HG02938 (cell line): ENCODE results near the gene ADD2.
"Not testable (repeated sequence)": the region's sequence is repeated elsewhere in the genome, so short reads cannot be mapped to it uniquely, and the experiment has no call there.

Experiments
- ATAC-seq: cut with Tn5 transposase; IDR thresholded peaks from one replicate; pipeline ENCODE4 v1.9.1; 2021; ENCODE audit warnings: mild to moderate bottlenecking, moderate library complexity; ENCODE audit not compliant: unreplicated experiment

The ADD2 gene

DNA sequence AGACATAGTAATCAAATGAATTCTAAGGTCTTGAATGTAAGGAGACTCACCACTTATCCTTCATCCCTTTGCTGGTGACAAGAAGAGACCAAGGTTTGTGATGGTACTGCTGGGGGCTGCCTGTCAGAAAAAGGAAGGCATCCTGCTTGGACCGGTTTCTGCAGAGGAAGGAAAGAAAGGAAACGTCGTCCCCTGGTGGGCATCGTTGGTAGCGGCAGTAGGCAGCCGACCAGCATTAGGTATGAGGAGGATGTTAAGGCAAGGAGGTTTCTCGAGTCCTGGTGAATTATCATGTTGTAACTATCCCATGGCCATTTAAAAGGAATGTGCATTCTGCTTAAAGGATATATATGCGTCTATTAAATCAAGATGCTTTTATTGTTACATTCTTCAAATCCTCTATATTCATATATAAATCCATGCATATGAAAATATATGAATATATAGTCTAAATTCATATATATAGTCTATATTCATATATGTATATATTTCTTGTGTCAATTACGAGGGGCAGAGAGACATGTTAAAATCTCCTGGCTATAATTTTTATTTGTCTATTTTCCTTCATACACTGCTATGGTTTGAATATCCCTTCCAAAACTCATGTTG lies 120.0 kb downstream of the ADD2 start:
- ATAC-seq: peak; percentile 67

DNA sequence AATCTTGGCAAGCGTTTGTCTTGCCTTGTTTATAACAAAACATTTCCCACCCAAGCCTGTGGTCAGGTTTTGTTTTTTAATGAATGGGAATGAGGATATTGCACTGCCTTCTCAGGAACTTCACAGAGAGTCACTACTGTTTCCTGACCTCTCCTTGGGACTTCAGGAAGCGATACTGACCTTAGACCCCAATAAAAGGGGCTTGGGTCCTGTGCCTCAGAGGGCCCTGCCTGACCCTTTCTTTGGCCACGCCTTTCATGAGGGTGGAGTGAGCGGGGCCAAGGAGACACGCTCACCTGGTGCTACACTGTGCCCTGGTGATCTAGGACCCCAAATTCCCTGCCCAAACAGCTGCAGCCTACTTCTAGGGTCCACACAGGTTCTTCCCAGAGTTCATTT lies 121.6 kb downstream of the ADD2 start:
- ATAC-seq: no peak

DNA sequence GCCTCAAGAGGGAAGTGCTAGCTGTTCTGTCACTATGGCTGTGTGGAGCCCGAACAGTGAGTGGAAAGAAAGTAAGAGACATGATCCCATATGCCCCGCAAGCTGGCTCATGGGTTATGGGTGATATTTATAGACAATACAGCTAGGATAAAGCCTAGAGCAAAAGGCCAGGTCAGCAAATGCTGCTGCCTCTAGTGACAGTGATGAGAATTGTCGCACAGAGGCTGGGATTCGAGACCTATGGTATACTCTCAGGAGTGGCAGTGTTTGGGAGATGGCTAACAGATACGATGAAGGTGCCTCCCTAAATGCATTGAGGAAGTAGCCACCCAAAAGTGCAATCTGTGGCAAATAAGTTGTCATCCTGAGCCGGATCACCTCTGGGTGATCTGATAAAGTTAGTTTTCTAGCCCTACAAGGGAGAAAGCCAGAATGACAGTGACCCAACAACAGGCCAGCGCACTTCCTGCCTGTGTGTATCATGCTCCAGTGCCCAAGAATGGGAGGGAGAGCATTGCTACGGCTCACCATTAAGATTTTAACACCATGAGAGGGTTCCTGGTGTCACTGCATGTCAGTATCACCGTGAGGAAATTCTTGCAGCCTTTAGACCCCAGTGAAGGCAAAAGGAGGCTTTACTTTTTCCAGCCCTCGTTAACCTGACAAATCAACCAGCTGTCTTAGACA lies 122.1 kb downstream of the ADD2 start:
- ATAC-seq: no peak

DNA sequence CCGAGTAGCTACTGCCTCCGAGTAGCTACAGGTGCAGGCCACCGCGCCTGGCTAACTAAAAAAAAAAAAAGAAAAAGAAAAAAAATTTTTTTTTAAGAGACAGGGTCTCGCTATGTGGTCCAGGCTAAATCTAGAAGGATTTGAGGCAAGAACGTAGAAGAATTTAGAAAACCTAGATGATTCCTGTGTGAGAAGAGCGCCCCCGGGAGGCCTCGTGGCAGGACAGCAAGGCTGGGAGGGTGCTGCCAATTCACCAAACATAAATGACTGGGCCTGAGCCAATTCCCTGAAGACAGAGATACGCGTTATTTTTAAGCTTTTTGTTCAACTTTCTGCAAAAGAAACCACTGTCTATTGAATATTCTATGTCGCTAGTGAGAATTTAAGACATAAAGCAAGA lies 124.3 kb downstream of the ADD2 start:
- ATAC-seq: no peak

DNA sequence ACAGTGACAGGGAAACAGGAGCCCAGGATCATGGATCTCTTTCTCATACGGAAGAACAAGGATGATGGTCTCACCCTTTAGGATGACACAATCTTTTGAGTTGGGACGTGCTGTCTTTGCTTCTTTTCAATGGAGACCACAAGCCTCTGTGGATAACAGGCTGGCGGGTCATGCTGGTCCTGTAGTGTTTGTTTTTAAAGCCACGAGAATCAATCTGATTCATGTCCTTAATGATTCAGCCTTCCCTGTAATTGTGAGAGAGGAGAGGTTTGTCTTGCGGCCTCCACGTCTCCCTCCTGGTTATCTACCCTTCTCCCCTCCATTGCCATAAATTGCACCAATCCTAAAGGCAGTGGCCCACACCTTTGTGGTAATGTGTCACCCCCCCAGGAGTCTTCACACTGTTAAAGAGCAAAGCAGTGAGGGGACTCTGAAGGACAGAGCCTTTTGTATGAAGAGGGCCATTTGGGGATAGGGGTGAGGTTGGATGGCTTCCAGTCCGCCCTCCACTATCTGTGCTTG lies 126.7 kb downstream of the ADD2 start:
- ATAC-seq: no peak

DNA sequence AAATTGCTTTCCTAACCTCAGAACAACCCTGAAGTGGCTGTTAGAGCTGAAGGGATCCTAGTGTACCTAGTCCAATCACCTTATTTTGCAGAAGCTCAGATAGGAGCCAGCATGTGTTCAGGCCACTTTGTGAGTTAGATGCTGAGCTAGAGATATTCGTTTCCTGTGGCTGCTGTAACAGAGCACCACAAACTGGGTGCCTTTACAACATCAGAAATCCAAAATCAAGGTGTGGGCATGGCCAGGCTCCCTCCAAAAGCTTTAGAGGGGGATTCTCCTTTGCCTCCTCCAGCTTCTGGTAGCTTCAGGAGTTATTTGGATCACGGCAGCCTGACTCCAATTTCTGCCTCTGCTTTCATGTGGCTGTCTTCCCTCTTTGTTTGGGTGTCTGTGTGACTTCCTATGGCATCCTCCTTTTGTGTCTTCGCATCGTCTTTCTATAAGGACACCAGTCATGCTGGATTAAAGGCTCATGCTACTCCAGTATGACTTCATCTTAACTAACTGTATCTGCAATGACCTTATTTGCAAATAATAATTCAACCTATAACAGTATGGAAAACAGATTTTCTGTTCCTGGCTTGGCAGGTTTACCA lies 128.1 kb downstream of the ADD2 start:
- ATAC-seq: no peak

DNA sequence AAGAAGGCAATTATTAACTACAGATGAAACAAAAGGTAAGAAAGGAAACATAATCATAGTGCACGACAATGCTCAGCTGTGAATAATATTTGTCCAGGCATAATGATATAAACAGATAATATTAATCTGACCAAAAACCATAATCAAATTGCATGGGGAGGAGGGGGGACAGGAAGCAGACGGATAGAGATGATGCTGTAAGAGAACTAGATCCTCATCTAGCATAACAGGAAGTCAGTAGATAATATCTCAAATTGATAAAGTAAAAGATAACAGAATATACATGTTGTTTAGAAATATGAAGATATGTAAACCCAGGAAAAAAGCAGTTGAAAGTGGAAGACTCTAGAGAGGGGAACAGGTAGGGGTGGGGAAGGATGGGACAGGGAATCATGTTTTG lies 129.4 kb downstream of the ADD2 start:
- ATAC-seq: no peak

DNA sequence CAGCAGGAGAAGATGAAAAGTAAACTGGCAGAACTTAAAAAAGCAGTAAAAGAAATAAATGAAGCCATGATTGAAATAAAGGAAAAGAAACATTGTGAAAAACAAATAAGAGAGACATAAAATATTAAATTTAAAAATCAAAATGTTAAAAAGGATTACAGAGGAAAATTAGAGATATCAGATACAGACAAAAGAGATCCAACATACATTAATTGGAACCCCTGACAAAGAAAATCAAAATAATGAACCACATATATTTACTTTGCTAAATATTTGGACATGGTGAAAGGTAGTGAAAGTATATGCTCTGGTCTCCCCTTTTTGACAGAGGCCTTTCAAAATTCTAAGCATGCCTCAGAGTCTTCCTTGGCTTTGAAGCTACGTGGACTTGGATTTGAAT lies 134.5 kb downstream of the ADD2 start:
- no peak for ATAC-seq

DNA sequence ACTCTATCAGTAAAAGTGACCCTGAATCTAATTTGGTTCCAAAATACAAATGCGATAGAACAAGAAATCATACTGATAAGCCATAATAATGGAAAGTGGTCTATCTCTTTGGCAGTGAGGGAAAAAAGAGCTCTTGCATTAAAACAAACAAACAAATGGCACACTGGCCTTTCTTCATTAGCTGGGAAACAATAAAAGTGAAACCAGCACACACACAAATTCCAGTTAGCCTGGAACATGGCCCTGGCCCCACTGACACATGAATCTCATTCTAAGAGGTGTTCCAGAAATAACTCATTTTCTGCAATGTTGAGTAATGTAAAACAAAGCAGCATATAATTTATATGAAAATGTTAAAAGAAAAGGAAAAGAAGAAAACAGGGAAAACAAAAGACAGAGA lies 135.0 kb downstream of the ADD2 start:
- no peak for ATAC-seq

DNA sequence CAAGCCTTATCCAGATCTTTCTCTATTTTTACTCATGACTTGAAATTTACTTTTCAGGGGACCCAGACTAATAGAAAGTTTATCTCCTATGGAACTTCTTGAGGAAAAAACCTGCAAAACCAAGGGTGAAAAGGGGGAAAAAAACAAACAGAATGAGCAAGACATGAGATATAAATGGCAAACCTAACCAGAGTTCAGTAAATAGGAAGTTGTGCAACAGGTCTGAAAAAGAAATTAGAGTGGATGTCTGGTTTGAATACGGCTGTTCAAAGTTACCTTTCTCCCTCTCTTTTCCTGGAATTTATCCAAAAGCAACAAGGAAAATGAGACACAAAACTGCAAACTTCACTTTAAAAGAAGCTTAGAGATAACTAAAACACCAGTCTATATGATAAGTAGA lies 135.6 kb downstream of the ADD2 start:
- no peak for ATAC-seq

DNA sequence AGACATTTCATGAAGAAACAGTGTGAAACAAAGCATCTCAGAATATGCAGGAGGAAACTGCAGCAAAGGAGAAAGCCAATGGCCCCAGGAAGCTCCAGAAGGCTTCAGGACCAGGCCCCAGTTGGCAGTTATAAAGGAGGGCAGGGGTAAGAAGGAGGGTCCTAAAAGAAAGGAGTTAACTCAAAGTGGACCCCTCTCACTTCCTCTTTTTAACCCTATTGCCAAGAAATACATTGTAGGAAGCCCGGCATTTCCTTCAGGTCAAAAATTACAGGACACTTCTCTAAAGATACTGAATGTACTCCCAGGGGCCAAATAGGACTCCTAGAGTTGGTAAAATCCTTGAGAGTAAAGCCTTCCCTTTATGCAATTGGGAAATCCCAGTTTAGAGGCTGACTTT lies 137.2 kb downstream of the ADD2 start:
- ATAC-seq: no peak

DNA sequence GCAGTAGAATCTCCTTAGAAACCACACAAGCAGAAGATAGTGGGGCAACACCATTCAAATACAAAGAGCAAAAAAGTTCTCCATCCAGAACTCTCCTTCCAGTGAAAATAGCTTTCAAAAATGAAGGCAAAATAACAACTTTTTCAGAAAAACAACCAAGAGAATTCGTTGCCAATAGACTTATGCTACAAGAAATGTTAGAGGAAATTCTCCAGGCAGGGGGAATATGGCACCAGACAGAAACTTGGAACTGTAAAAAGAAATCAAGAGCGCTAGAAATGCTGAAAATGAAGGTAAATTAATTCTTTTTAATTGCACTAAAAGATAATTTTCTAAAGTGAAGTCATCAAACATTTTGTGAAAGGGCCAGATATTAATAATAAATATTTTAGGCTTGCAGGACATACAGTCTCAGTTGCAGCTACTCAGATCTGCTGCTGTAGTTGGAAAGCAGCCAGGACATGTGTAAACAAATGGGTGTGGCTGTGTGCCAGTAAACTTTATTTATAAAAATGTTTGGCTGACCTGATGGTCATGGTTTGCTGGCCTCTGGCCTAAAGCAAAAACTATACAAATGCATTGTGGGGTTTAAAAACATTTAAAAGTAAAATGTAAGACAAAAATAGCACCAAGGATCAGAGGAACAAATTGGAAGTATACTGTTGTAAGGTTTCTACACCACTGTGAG lies 140.6 kb downstream of the ADD2 start:
- ATAC-seq: no peak

DNA sequence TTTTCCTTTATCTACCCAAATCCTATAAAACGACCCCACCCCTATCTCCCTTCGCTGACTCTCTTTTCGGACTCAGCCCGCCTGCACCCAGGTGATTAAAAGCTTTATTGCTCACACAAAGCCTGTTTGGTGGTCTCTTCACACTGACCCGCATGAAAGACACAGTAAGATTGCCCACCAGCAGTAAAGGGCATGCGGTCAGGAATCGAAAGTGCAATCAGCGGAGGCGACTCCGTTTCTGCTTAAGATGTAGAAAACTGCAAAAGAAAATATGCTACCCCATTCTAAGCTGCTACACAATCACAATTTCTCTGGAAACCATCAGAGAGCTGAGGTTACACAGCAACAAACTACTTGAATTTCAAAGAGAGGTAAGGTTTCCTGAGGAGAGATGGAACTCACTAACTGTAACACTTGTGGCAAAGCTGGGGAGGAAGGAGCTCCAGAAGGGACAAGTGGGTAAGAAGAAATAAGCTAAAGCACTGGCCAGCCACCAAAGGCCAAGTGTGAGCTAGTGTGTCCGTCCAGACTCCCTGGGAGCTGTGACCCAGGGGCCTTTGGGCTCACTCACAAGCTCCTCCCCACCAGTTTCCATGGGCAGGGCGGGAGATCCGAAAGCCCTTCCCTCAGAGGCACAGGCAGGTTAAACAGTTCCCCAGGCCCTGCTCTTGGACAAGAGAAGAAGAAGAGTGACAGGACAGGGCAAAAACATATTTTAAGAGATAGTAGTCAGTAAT lies 141.6 kb downstream of the ADD2 start:
- ATAC-seq: no peak

DNA sequence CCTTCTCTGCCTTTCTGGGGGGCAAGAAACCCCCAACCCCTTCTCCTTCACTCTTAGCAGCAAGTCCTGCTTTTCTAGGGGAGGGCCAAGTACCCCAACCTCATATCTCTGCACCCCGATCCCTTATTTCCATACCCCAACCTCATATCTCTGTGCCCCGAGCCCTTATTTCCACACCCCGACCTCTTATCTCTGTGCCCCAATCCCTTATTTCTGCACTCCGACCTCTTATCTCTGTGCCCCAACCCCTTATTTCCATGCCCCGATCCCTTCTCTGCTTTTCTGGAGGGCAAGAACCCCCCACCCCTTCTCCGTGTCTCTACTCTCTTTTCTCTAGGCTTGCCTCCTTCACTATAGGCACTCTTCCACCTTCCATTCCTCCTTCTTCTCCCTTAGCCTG lies 146.5 kb downstream of the ADD2 start:
- not testable (repeated sequence) for ATAC-seq

DNA sequence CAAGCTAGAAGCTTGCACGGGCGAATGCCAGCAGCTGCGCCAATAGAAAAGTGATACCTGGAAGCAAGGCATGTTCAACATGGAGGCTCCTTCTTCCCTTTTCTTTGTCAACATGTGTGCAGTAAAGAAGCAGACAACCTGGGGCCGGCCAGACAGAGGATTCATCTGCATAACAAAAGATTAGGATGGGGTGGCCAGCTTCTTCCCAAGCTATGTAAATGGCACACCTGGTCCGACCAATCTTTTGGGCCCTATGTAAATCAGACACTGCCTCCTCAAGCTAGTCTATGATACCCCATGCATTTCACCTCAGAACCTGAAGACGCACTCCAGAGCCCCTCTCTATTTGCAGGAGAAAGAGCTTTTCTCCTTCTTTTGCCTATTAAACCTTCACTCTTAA lies 148.0 kb downstream of the ADD2 start:
- ATAC-seq: no peak

DNA sequence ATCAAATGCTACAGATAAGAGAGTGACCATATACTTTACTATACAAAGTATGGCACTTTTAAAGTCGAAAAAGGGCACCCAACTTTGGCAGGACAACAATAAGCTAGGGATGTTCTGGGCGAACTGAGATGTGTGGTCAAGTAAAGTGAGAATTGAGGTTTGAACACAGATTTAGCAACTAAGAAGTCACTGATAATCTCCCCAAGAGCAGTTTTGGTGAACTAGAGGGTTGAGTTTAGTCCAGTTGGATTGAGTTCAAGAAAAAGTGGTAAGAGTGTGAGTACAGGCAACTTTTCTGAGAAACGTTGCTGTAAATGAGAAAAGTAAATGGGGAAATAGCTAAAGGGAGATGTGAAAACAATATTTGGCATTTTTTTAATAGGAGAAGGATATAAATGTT lies 148.8 kb downstream of the ADD2 start:
- ATAC-seq: no peak

DNA sequence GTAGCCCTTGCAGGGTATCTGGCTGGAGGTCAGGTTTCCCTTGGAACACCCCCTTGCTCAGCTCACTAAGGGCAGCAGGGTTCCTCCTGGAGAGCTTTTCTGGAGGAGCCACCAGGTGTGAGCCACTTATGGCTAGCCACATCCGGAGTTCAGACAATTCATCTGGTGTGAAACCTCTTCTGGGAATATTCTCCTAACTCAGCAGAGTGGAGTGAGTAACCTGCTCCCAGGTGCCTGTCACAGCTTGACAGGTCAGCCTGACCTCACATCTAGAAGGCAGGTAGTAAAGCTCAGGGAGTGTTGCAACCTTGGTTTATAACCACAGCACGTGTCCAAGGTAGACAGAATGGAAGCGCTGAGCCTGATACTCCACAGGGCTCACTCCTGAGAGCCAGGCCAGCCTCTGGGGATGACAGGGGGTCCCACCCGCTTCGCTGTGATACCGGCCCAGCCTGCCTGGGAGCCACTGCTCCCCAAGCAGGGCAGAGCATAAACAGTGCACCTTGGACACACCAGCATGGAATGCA lies 151.8 kb downstream of the ADD2 start:
- ATAC-seq: no peak

DNA sequence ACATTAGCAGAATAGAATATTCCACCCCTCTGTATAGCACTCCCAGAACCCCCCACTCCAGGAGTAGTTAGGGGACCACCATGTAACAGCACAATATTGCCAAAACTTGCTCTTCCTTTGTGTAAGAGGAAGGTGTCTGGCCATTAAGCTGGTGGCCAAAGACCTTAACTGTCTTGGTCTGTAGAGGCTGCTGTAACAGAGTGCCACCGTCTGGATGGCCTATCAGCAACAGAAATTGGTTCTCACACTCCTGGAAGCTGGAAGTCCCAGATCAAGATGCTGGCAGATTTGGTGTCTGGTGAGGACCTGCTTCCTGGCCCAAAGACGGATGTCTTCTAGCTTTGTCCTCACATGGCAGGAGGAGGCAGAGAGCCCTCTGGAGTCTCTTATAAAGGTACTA lies 152.8 kb downstream of the ADD2 start:
- ATAC-seq: no peak

DNA sequence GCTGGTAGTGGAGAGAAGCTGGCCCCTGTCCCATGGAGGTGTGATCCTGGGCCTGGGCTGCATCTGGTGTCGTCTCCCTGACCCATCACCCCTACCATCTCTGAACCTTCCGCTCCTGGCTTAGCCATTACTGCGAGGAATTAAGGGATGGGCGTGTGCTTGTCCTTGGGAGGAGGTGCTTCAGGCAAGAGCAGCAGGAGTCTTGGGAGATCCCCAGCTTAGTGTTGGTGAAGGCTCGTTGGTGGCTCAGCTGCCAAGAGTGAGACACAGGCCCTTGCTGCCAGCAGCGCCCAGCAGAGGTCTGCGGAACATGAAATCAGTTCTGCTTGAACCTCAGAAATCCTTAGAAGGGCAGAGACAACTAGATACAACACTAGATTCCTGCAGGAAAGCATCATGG lies 154.5 kb downstream of the ADD2 start:
- ATAC-seq: no peak

DNA sequence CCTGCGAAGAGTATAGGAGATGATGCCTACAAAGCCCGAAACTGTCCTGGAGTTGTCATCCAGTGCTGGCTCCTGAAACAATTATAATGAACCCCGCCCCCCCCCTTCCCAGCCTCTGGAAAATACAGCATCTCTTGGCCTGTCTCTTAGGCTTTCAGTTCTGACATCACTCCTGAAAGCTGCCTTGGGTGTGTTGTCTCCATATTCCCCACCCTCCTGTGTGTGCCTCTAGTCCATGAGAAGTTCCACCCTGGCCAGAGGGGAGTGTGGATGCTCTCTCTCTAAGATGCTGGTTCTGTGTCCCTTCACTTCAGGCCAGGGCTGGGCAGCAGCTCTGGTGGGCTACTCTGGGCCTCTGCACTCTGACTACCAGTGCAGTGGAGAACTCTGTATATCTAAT lies 155.4 kb downstream of the ADD2 start:
- ATAC-seq: no peak

DNA sequence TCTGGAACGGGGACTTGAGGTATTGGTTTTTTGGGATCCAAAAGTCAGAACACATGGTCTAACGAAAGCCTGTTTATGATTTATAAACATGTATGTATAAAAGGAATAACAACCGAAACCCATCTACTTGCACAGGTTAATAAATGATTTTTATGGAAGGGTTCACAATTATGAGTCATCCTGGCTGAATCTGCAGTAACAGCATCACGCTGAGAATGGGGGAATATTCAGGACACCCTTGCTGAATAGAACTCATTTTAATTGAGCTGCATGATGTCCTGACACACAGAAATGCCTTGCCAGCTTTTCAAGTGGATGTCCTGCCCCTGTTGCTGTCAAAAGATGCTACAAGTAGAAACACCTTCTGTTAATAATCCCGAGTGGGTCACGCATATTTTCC lies 159.6 kb downstream of the ADD2 start:
- no peak for ATAC-seq
